HG02763 (cell line): Measurements from ENCODE around the gene ANO4.
"Not testable (repeated sequence)": the region's sequence is repeated elsewhere in the genome, so short reads cannot be mapped to it uniquely, and the experiment has no call there.

Source experiments
- ATAC-seq: cut with Tn5 transposase; IDR thresholded peaks from one replicate; pipeline ENCODE4 v1.9.1; 2021; ENCODE audit warnings: mild to moderate bottlenecking, moderate library complexity; ENCODE audit not compliant: unreplicated experiment

Gene ANO4

DNA sequence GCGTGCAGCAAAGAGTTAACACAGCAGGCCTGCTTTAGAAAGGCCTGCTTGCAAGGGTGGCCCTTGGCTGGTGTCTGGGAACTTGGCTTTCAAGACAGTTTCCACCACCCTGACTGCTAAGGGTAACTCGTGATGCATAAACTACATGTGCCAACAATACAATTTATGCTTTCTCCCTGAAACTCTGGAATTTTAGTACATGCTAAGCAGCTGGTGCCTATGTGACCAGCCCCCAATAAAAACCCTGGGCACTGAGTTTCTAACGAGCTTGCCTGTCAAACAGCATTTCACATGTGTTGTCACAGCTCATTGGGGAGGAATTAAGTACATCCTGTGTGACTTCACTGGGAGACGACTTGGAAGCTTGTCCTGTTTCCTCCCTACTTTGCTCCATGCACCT is 282.3 kb downstream of the ANO4 start:
- no peak for ATAC-seq

GRCh38 chr12:101077791-101078528 is 283.4 kb downstream of the ANO4 start:
- ATAC-seq, result no peak

DNA sequence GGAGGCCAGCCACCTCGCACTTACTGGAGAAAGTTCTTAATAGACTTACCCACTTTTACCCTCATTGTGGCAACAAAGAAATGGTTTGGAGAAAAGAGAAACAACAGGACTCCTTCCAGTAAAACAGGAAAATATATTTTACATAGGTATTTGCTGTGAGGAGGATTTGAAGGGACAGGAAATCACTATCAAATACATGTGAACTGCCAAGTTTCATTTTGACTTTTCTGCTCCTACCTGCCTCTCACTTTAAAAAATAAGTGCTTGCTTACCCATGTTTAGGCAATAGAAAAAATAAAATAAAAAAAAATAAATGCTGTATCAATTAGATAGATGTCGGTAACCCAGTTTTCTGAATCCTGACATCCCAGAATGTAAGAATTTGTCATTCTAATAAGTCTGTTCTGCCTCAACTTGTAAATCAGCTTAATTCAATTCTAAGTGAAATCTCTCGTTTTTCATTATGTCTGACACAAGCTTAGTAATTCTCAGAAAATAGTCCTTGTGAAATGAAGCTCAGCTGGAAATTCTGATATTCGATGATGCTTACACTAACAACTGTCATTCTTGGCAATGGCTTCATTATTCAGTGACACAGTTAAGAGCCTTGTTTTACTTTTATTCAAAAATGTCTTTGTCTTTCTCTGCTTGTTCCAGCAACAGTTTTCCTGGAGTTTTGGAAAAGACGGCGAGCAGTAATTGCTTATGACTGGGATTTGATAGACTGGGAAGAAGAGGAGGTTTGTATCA is 284.1 kb downstream of the ANO4 start:
- no peak for ATAC-seq

GRCh38 chr12:101082706-101083105 is 288.1 kb downstream of the ANO4 start:
- no peak for ATAC-seq

DNA sequence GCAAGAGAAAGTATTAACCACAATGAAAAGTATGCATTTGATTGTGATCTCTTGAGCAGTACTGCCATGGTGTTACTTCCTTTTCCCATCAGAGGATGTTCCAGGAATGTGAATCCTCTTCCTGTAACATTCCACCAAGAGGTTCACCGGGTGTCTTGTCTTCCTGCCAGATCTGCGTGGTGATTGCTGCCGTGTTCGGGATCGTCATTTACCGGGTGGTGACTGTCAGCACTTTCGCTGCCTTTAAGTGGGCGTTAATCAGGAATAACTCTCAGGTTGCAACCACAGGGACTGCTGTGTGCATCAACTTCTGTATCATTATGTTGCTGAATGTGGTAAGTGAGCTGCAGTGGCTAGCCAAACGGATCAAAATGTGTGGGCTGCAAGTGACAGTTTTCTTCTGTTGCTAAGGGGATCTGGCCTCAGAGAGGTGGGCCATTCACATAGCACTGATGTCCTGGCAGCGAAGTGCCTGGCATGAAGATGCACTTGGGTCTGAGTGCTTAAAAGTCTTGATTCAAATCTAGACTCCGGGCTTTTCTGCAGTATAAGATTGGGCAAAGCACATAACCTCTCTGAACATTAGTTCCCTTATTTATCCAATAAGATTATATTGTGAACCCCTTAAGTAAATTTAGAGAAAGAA is 292.0 kb downstream of the ANO4 start:
- ATAC-seq, result no peak

GRCh38 chr12:101087920-101088319 is 293.3 kb downstream of the ANO4 start:
- ATAC-seq, result no peak

GRCh38 chr12:101089271-101089670 is 294.7 kb downstream of the ANO4 start:
- ATAC-seq, result no peak

DNA sequence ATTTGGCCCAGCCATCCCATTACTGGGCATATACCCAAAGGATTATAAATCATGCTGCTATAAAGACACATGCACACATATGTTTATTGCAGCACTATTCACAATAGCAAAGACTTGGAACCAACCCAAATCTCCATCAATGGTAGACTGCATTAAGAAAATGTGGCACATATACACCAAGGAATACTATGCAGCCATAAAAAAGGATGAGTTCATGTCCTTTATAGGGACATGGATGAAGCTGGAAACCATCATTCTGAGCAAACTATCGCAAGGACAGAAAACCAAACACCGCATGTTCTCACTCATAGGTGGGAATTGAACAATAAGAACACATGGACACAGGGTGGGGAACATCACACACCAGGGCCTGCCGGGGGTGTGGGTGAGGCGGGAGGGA is 295.6 kb downstream of the ANO4 start:
- ATAC-seq, result not testable (repeated sequence)

GRCh38 chr12:101097829-101098580 is 303.4 kb downstream of the ANO4 start:
- no peak for ATAC-seq

GRCh38 chr12:101107032-101107763 is 312.6 kb downstream of the ANO4 start:
- no peak for ATAC-seq

GRCh38 chr12:101108130-101108529 is 313.6 kb downstream of the ANO4 start:
- ATAC-seq, result no peak

GRCh38 chr12:101110866-101111265 is 316.3 kb downstream of the ANO4 start:
- ATAC-seq, result no peak

GRCh38 chr12:101111441-101111840 is 316.9 kb downstream of the ANO4 start:
- ATAC-seq, result no peak

- no peak for ATAC-seq
Observed at GRCh38 chr12:101115326-101115725, 320.8 kb downstream of the ANO4 start.

DNA sequence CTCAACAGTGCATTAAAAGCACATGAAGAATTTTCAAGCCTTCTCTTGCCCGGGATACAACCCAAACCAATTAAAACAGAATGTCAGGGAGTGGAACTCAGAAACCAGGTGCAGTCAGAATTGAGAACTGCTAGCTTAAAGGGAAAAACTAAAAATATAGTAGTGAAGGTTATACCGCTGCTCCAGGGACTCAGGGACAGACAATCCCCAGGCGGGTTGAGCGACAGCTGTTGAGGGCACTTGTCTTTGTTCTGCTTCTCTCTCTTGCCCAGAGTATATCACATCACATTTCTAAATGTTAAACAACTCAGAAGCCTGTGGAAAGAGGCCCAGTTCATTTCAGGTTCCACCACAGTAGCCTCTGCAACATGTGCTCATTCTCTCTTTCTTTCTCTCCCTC is 322.3 kb downstream of the ANO4 start:
- no peak for ATAC-seq

DNA sequence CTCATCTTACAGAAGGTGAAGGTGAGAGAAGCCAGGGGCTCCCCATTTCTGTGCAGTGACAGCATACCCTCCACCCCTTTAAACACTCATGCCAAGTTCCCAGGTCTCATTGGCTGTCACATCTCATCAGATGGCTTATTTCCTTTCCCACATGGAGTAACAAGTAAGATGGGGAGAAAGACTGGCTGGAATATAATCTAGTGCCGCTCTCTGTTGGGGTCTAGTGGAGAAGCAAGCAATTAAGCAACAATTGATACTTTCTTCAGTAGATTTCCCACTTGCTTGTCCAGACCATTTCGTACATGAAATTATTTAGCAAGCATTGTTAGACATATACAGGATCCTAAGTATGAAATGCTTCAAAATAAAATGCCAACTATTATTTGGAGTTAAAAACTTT is 323.3 kb downstream of the ANO4 start:
- ATAC-seq, result no peak

GRCh38 chr12:101127521-101128219 is 333.1 kb downstream of the ANO4 start:
- ATAC-seq, result no peak

DNA sequence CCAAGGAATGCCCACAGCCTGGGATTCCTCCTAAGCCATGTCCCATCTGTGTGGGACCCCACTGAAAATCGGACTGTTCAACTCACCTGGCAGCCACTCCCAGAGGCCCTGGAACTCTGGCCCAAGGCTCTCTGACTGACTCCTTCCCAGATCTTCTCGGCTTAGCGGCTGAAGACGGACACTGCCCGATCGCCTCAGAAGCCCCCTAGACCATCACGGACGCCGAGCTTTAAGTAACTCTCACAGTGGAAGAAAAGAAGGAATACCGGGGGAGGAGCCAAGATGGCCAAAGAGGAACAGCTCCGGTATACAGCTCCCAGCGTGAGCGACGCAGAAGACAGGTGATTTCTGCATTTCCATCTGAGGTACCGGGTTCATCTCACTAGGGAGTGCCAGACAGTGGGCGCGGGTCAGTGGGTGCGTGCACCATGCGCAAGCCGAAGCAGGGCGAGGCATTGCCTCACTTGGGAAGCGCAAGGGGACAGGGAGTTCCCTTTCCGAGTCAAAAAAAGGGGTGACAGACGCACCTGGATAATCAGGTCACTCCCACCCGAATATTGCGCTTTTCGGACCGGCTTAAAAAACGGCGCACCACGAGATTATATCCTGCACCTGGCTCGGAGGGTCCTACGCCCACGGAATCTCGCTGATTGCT is 351.3 kb downstream of the ANO4 start:
- ATAC-seq, result not testable (repeated sequence)

GRCh38 chr12:101165319-101165718 is 370.7 kb downstream of the ANO4 start:
- no peak for ATAC-seq
